ENCODE data around the gene KIF16B. TPM values are rescaled to one million over a fixed set of nuclear protein-coding genes. Genes with fewer than 3 reads are reported as not detected.

KIF16B gene
- total RNA-seq, 1 experiment from 2014 or later = 7.0 TPM

GRCh38 chr20:16393836-16394235 is 179.4 kb downstream of the KIF16B start (continued):
- TF ChIP-seq CEBPB (IDR thresholded peaks at IDR 0.05; ENCODE audit: low read depth) (no peak), SP1 (IDR thresholded peaks at IDR 0.05; ENCODE audit: low read depth) (no peak), CBX3 (IDR thresholded peaks at IDR 0.05; ENCODE audit: low read depth) (no peak), MAX (IDR thresholded peaks at IDR 0.05) (no peak), ELF1 (IDR thresholded peaks at IDR 0.05; ENCODE audit: borderline replicate concordance, low read depth) (no peak), JUND (IDR thresholded peaks at IDR 0.05) (no peak), FOSL1 (IDR thresholded peaks at IDR 0.05; ENCODE audit: low read depth) (no peak)
- TF ChIP-seq, protein P1, sequence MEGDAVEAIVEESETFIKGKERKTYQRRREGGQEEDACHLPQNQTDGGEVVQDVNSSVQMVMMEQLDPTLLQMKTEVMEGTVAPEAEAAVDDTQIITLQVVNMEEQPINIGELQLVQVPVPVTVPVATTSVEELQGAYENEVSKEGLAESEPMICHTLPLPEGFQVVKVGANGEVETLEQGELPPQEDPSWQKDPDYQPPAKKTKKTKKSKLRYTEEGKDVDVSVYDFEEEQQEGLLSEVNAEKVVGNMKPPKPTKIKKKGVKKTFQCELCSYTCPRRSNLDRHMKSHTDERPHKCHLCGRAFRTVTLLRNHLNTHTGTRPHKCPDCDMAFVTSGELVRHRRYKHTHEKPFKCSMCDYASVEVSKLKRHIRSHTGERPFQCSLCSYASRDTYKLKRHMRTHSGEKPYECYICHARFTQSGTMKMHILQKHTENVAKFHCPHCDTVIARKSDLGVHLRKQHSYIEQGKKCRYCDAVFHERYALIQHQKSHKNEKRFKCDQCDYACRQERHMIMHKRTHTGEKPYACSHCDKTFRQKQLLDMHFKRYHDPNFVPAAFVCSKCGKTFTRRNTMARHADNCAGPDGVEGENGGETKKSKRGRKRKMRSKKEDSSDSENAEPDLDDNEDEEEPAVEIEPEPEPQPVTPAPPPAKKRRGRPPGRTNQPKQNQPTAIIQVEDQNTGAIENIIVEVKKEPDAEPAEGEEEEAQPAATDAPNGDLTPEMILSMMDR (IDR thresholded peaks at IDR 0.05 in 2 of 3, conservative IDR thresholded peaks at IDR 0.05 in 1 of 3; ENCODE audit: borderline replicate concordance in 1 of 3, insufficient read depth in 1 of 3, low read depth in 2 of 3, low read length in 2 of 3) = no peak

DNA sequence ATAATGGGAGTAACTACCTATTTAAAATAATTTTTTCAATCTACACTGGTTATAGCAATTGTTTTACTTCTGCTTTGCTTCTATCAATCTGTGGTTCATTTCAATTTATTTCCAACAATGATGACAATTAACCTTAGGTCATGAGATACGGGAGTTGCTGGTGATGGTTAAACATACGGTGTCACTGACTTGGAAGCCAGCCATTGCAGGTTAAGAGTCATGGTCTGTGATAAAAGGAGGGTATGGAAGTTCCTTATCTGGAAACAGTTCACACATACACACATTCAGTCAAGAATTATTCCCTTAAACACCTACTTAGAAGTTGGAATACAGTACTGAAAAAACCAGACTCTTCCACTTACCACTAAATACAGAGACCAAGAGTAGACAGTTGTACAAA is 180.0 kb downstream of the KIF16B start:
- Histone ChIP-seq H4K20me1 (ENCODE audit: insufficient read depth) (no peaks in the 10 kb centered on the region), H3K79me2 (ENCODE audit: insufficient read depth, low read length) (no peaks in the 10 kb centered on the region), H3K36me3 (ENCODE audit: control insufficient read depth in 1 of 2, insufficient read depth in 2 of 2, low read length in 2 of 2) (no peaks in the 10 kb centered on the region), H3K4me3 (replicated peaks in 1 of 2; ENCODE audit: low read depth in 1 of 2, low read length in 2 of 2) (no peak overlapping the region), H3K9me3 (ENCODE audit: control insufficient read depth in 1 of 2, insufficient read depth in 1 of 2, low read depth in 1 of 2, low read length in 2 of 2) (no peaks in the 10 kb centered on the region), H3K27ac (ENCODE audit: low read depth, low read length) (no peak overlapping the region), H3K4me2 (ENCODE audit: low read length) (no peak overlapping the region), H3K27me3 (ENCODE audit: insufficient read depth, low read length) (no peaks in the 10 kb centered on the region), H3K9ac (ENCODE audit: low read length) (no peak overlapping the region), H3K4me1 (ENCODE audit: control insufficient read depth in 1 of 2, insufficient read depth in 2 of 2, low read length in 2 of 2) (no peaks in the 10 kb centered on the region), H3K9me2 (ENCODE audit: insufficient read depth) (no peaks in the 10 kb centered on the region), H2AFZ (ENCODE audit: low read depth, low read length, poor library complexity, severe bottlenecking) (no peak overlapping the region)
- ChIA-PET CTCF (no interaction called here), POLR2A (no interaction called here), RAD21 (ENCODE audit: low non-redundant PET in 1 of 2, low total read pairs in 2 of 2, uncharacterized antibody in 2 of 2, unreplicated experiment in 2 of 2) (no interaction called here)
- TF ChIP-seq YY1 (IDR thresholded peaks at IDR 0.05; ENCODE audit: extremely low read depth, insufficient replicate concordance, low read depth, low read length) (no peak), ZNF274 (IDR thresholded peaks at IDR 0.05; ENCODE audit: low read depth, low read length) (no peak), FOSL1 (IDR thresholded peaks at IDR 0.05; ENCODE audit: low read depth) (no peak), POLR2AphosphoS5 (IDR thresholded peaks at IDR 0.05; ENCODE audit: low read depth, low read length) (no peak), ZFX (IDR thresholded peaks at IDR 0.05) (no peak), CBX3 (IDR thresholded peaks at IDR 0.05; ENCODE audit: low read depth) (no peak), SIN3A (IDR thresholded peaks at IDR 0.05; ENCODE audit: low read depth) (no peak)
- TF ChIP-seq, protein P2, sequence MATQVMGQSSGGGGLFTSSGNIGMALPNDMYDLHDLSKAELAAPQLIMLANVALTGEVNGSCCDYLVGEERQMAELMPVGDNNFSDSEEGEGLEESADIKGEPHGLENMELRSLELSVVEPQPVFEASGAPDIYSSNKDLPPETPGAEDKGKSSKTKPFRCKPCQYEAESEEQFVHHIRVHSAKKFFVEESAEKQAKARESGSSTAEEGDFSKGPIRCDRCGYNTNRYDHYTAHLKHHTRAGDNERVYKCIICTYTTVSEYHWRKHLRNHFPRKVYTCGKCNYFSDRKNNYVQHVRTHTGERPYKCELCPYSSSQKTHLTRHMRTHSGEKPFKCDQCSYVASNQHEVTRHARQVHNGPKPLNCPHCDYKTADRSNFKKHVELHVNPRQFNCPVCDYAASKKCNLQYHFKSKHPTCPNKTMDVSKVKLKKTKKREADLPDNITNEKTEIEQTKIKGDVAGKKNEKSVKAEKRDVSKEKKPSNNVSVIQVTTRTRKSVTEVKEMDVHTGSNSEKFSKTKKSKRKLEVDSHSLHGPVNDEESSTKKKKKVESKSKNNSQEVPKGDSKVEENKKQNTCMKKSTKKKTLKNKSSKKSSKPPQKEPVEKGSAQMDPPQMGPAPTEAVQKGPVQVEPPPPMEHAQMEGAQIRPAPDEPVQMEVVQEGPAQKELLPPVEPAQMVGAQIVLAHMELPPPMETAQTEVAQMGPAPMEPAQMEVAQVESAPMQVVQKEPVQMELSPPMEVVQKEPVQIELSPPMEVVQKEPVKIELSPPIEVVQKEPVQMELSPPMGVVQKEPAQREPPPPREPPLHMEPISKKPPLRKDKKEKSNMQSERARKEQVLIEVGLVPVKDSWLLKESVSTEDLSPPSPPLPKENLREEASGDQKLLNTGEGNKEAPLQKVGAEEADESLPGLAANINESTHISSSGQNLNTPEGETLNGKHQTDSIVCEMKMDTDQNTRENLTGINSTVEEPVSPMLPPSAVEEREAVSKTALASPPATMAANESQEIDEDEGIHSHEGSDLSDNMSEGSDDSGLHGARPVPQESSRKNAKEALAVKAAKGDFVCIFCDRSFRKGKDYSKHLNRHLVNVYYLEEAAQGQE (IDR thresholded peaks at IDR 0.05; ENCODE audit: low read depth) = no peak
- ATAC-seq = no peak
- no peak for DNase-seq (ENCODE audit: low read depth, low spot score)
- BruUV-seq (replicated peaks) = no TSS peak
- intact Hi-C loops (cut with micrococcal nuclease) = no loop called here
